T-cell (primary cell): ENCODE data around the gene UNC5A. TPM values are rescaled to one million over a fixed set of nuclear protein-coding genes. Genes with fewer than 3 reads are reported as not detected.

Source experiments
- ATAC-seq, 4 experiments: fragments of 200-7000 bp in 3 of 4; fragments of 150-1000 bp in 1 of 4; cut with Tn5 transposase; replicated peaks in 1 of 4; 1 replicate in 3 of 4; 2 replicates in 1 of 4; pipeline ENCODE4 v1.10.0; 2021; ENCODE audit warnings: moderate library complexity in 3 of 4, mild to moderate bottlenecking in 2 of 4, moderate number of reproducible peaks in 1 of 4
- CTCF ChIA-PET, 2 donors: fragments of 300-600 bp; sonication (Branson Sonifier 250); formaldehyde crosslinking; loops; one replicate each; lab custom pipeline; 2022; ENCODE audit warnings: antibody characterized with exemption in 2 of 2; lab: Charles Lee
- POLR2A ChIA-PET, 2 donors: fragments of 300-600 bp; sonication (Branson Sonifier 250); formaldehyde crosslinking; loops; one replicate each; lab custom pipeline; 2022; ENCODE audit warnings: antibody characterized with exemption in 2 of 2; lab: Charles Lee
- DNase-seq, 35 experiments: peaks; one replicate each; pipeline versions ENCODE4 v3.0.0 to v3.0.0-alpha.2; 2013 to 2023
- H3K27ac ChIP-seq: one replicate; pipeline ENCODE4 v1.5.1; 2013; ENCODE audit warnings: low read length
- H3K27me3 ChIP-seq, 2 experiments: replicated peaks in 1 of 2; 1 replicate in 1 of 2; 2 replicates in 1 of 2; pipeline versions ENCODE4 v1.6.1 to v1.7.0; 2013; ENCODE audit warnings: low read length in 1 of 2, mixed read lengths in 1 of 2; ENCODE audit not compliant: control insufficient read depth in 2 of 2, insufficient read depth in 2 of 2; ENCODE audit errors: extremely low read depth in 1 of 2
- H3K36me3 ChIP-seq, 2 donors: 1 replicate in 1 of 2; 2 replicates in 1 of 2; pipeline versions ENCODE4 v1.6.1 to v1.7.0; 2013; ENCODE audit warnings: low read length in 1 of 2; ENCODE audit not compliant: control insufficient read depth in 2 of 2, insufficient read depth in 1 of 2; ENCODE audit errors: extremely low read depth in 1 of 2
- H3K4me1 ChIP-seq, 2 experiments: 1 replicate in 1 of 2; 2 replicates in 1 of 2; pipeline versions ENCODE4 v1.6.1 to v1.7.0; 2013; ENCODE audit warnings: low read length in 2 of 2, mixed read lengths in 1 of 2; ENCODE audit not compliant: insufficient read depth in 2 of 2, control insufficient read depth in 1 of 2; ENCODE audit errors: extremely low read depth in 1 of 2
- H3K4me3 ChIP-seq, 2 donors: 1 replicate in 1 of 2; 2 replicates in 1 of 2; pipeline versions ENCODE4 v1.5.1 to v1.7.0; 2013; ENCODE audit warnings: mild to moderate bottlenecking in 2 of 2, low read length in 1 of 2, moderate library complexity in 1 of 2; ENCODE audit not compliant: control insufficient read depth in 1 of 2; ENCODE audit errors: extremely low read depth in 1 of 2
- H3K9me3 ChIP-seq: 2 replicates; pipeline ENCODE4 v1.7.0; 2013
- H3K27ac Mint-ChIP-seq, 2 donors: one replicate each; pipeline ENCODE4 v1.8.0; 2020 to 2021; ENCODE audit warnings: mild to moderate bottlenecking in 2 of 2, mixed read lengths in 2 of 2
- H3K27me3 Mint-ChIP-seq, 2 donors: one replicate each; pipeline ENCODE4 v1.8.0; 2021 to 2022; ENCODE audit warnings: mixed read lengths in 2 of 2
- H3K36me3 Mint-ChIP-seq: one replicate; pipeline ENCODE4 v1.8.0; 2021; ENCODE audit warnings: mixed read lengths
- H3K4me1 Mint-ChIP-seq, 3 donors: one replicate each; pipeline ENCODE4 v1.8.0; 2020 to 2022; ENCODE audit warnings: mixed read lengths in 3 of 3, mild to moderate bottlenecking in 1 of 3
- H3K4me3 Mint-ChIP-seq, 3 donors: one replicate each; pipeline ENCODE4 v1.8.0; 2020 to 2022; ENCODE audit warnings: mild to moderate bottlenecking in 3 of 3, mixed read lengths in 3 of 3, moderate library complexity in 3 of 3
- H3K9me3 Mint-ChIP-seq, 3 donors: one replicate each; pipeline ENCODE4 v1.8.0; 2020 to 2022; ENCODE audit warnings: mixed read lengths in 3 of 3
- WGBS: methylation state at CpG from one replicate; pipeline ENCODE4 v1.1.5; 2013; ENCODE audit warnings: missing lambda C conversion rate; ENCODE audit not compliant: insufficient coverage; 5-methylcytosine and 5-hydroxymethylcytosine counted together
- total RNA-seq, 35 experiments: library from RNA in 6 of 35; stranded (reverse) in 6 of 35; fragments of 120-200 nt in 1 of 35; gene quantifications; one replicate each; pipeline versions ENCODE4 v1.2.1 to v1.2.4 and lab custom pipeline; 2013 to 2026

The UNC5A gene
- total RNA-seq, 5 donors from 2014 or later (not counting 1 experiment from before 2014, with no cell fraction given) = not detected

DNA sequence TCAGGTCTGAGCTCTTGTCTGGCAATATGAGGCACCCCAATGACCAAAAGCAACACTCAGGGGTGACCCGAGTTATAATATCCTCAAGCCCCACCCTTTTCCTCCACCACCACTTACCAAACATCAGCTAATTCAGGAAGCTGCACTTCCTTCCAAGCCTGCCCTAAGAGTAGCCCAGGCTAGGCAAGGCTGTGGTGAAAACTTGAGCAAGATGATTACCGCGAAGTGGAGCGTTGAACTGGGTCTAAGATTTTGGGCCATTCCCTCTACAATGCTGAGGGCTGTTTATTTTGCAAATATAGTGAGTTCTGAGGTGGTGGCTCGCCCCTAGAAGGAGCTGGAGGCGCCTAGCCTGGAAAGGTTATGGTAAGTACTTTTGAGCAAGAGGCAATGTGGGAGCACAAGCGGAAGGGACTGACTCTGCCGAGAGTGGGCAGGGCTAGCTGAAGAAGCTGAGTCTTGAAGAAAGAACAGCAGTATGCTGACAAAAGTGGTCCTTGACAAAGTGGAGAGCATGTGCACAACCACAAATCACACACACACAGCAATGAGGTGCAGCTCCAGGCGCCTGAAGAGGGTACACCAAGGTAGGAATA lies 89.0 kb downstream of the UNC5A start, which contains the start of gene HK3:
HK3 (minus strand) TSS at position 51 of the 596 bp plus-strand sequence. CDS start 3,187 bp downstream, outside the sequence.
- Histone ChIP-seq H3K36me3 (peaks cover 8 to 20% of the 10 kb centered on the region in 2 donors), H3K4me3 (no peak within 1 kb of the TSS), H3K9me3 (no peaks in the 10 kb centered on the region), H3K27ac (no peak within 1 kb of the TSS), H3K27me3 (peaks cover 0 to 3% of the 10 kb centered on the region in 2 experiments), H3K4me1 (peaks cover 5 to 9% of the 10 kb centered on the region in 2 experiments)
- Mint-ChIP-seq H3K4me1 (peaks cover 10 to 13% (median 12%) of the 10 kb centered on the region in 3 donors), H3K4me3 (no peak within 1 kb of the TSS), H3K36me3 (peaks cover 15% of the 10 kb centered on the region), H3K27me3 (no peaks in the 10 kb centered on the region), H3K9me3 (no peaks in the 10 kb centered on the region), H3K27ac (peak within 1 kb of the TSS in 1 of 2 donors; percentile 2)
- DNase-seq (peak in 1 of 35 experiments; percentile 17), ATAC-seq (peak in 2 of 4 experiments; percentile 16 to 31)
- ChIA-PET POLR2A (interaction anchor here in 1 of 2 donors (1.0 kb wide), 1 partner anchor 1514 kb away, joined by 3 read pairs; no protein-coding TSS in a partner anchor), CTCF (no interaction called here)
- 28% methylated on average over 7 of the region's 9 CpGs for WGBS

DNA sequence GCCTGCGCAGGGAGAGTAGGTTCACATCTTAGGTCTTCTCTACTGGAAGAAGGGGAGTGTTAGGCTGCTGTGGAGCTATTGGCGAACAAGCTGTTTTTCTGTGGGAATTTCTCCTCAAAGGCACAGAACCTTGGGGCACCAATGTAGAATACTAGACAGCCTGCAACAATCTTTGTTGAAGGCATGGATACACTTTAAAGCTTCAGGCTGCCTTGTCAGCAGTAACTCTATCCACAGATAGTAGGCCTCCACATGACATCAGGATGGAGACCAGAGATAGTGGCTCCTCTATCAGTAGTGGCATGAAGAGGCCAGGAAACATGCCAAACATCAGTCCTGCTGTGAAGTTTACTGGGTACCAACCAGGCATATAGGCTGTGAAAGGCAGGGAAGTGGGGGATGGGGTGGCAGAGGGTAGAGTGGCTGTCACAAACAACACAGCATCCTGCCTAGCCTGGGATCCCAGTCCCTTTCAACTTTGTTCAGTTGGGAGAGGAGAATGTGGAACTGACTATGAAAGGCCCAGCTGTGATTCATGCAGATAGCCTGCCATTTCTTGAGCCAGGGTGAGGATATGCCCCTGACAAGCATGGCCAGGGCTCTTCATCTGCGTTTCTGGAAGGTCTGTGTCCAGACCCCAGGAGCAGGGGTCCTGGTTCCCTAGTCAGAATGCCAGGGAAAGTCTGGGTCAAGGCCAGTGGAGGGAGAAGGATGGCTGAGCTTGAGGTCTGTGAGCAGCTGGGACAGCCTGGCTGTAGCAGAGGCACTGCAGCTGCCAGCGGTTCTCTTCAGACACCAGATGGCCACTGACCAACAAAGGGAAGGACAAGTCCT lies 89.8 kb downstream of the UNC5A start:
- H3K27me3 Mint-ChIP-seq = no peaks in the 10 kb centered on the region
- ATAC-seq (peak in 1 of 4 experiments; percentile 29), DNase-seq (no peak)
- Histone ChIP-seq H3K4me1 (peaks cover 5 to 9% of the 10 kb centered on the region in 2 experiments), H3K9me3 (no peaks in the 10 kb centered on the region), H3K27ac (no peak overlapping the region), H3K4me3 (no peak overlapping the region), H3K36me3 (peaks cover 8 to 27% of the 10 kb centered on the region in 2 donors), H3K27me3 (peaks cover 0 to 3% of the 10 kb centered on the region in 2 experiments)
- CTCF ChIA-PET = no interaction called here
- H3K4me1 Mint-ChIP-seq = peaks cover 10 to 13% (median 12%) of the 10 kb centered on the region in 3 donors
- peaks cover 21% of the 10 kb centered on the region for H3K36me3 Mint-ChIP-seq
- H3K27ac Mint-ChIP-seq = no peak overlapping the region
- POLR2A ChIA-PET = interaction anchor here in 1 of 2 donors (1.0 kb wide), 1 partner anchor 1513 kb away, joined by 3 read pairs; no protein-coding TSS in a partner anchor
- no peaks in the 10 kb centered on the region for H3K9me3 Mint-ChIP-seq
- 100% methylated on average over 3 of the region's 4 CpGs for WGBS
- H3K4me3 Mint-ChIP-seq = no peak overlapping the region

DNA sequence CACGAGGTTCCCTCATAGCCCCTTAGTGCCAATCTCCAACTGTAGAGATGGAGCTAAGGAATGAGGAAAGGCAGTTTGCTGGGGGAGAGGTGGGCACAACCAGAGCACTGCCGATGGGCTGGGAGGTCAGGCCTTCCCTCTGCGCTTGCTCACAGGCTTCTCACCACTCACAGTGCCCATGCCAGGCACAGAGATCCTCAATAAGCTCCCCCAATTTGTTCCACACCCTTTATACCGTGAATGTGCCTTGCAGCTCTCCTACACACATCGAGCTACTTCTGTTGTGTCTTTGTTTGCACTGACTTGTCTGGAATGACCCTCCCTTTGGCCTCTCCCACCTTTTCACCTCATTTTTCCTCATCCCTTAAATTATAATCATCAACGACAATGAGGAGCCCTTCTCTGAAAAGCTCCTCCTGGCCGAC lies 90.4 kb downstream of the UNC5A start:
- peaks cover 27% of the 10 kb centered on the region for H3K36me3 Mint-ChIP-seq
- peaks cover 10 to 13% (median 12%) of the 10 kb centered on the region in 3 donors for H3K4me1 Mint-ChIP-seq
- DNase-seq = no peak
- Histone ChIP-seq H3K27ac (no peak overlapping the region), H3K27me3 (peaks cover 0 to 3% of the 10 kb centered on the region in 2 experiments), H3K9me3 (no peaks in the 10 kb centered on the region), H3K4me3 (no peak overlapping the region), H3K36me3 (peaks cover 8 to 34% of the 10 kb centered on the region in 2 donors), H3K4me1 (peaks cover 5 to 9% of the 10 kb centered on the region in 2 experiments)
- H3K27me3 Mint-ChIP-seq = no peaks in the 10 kb centered on the region
- no peak overlapping the region for H3K4me3 Mint-ChIP-seq
- H3K27ac Mint-ChIP-seq = no peak overlapping the region
- H3K9me3 Mint-ChIP-seq = no peaks in the 10 kb centered on the region
- ATAC-seq = no peak
- POLR2A ChIA-PET = no interaction called here
- 94% methylated on average over 2 of the region's 7 CpGs for WGBS
- CTCF ChIA-PET = no interaction called here

DNA sequence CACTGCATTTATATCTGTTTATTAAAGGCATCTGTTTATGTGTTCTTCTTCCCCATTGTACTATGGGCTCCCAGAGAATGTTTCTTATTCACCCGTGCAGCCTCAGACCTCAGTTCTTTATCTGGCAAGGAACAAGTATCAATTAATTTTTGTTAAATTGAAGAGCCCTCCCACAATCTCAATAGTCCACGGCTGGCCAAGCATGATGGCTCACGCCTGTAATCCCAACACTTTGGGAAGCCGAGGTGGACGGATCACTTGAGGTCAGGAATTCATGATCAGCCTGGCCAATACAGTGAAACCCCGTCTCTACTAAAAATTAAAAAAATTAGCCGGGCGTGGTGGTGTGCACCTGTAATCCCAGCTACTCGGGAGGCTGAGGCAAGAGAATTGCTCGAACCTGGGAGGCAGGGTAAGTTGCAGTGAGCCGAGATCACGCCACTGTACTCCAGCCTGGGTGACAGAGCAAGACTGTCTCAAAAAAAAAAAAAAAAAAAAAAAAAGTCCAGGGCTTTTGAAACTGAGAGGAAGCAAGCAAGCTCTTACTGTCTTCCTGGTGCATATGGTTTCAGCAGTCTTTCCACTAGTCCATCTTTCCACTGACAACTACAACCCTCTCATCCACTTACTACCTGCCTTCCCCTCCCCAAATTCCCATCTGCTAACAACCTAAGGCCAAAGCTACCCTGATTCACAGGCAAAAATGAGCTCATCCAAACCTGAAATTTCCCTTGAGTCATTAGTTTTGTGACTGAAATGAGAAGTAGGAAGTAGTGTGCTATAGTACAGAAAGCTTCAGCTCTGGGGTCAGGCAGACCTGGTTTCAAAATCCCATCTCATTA lies 91.1 kb downstream of the UNC5A start:
- Mint-ChIP-seq H3K27me3 (no peaks in the 10 kb centered on the region), H3K36me3 (peaks cover 34% of the 10 kb centered on the region), H3K4me3 (no peak overlapping the region), H3K9me3 (no peaks in the 10 kb centered on the region), H3K4me1 (peaks cover 10 to 13% (median 12%) of the 10 kb centered on the region in 3 donors), H3K27ac (peak overlapping the region; percentile 50 to 82)
- WGBS = 96% methylated on average over 9 of the region's 12 CpGs
- no peak for ATAC-seq
- no peak for DNase-seq
- H3K27ac ChIP-seq = no peak overlapping the region
- H3K4me1 ChIP-seq = peaks cover 2 to 9% of the 10 kb centered on the region in 2 experiments
- ChIA-PET CTCF (no interaction called here), POLR2A (interaction anchor here in 1 of 2 donors (0.5 kb wide), 1 partner anchor 319 kb away, joined by 8 read pairs; no protein-coding TSS in a partner anchor)
- peaks cover 11 to 41% of the 10 kb centered on the region in 2 donors for H3K36me3 ChIP-seq
- no peak overlapping the region for H3K4me3 ChIP-seq
- peaks cover 0 to 3% of the 10 kb centered on the region in 2 experiments for H3K27me3 ChIP-seq
- H3K9me3 ChIP-seq = no peaks in the 10 kb centered on the region

DNA sequence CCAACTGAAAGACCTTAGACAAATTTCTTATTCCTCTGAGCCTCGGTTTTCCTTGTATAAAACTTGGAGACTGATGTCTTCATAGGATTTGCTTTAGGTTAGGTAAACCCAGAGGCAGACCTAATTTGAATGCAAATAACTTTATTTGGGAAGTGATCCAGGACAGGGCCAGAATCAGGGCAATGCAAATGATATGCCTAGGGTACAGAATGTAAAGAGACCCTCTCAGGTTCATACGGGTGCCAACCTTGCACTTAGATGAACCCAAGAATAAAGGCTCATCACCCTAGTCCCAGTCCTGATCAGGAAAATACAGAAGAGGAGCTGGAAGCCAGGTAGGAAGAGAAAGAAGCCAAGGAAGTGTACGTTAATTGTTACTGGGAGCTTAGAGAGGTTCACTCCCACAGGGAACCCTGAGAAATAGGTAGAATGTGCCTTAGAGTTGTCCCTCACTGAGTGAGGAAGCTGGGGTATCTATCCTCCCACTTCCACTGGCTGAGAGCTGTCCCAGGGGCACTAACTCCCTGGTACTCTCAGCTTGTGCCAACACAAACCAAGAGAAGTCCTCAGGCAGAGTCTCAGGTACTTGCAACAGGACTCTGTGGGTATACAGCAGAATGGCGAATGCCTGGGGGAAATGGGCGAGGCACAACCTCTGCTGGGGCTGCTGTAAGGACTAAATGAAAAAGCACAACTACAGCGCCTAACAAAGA lies 91.9 kb downstream of the UNC5A start:
- peaks cover 40% of the 10 kb centered on the region for H3K36me3 Mint-ChIP-seq
- WGBS = 100% methylated on average over 1 of the region's 6 CpGs
- no peaks in the 10 kb centered on the region for H3K9me3 Mint-ChIP-seq
- Histone ChIP-seq H3K36me3 (peaks cover 12 to 48% of the 10 kb centered on the region in 2 donors), H3K27ac (no peak overlapping the region), H3K4me3 (no peak overlapping the region), H3K4me1 (peaks cover 2 to 9% of the 10 kb centered on the region in 2 experiments), H3K27me3 (peaks cover 0 to 3% of the 10 kb centered on the region in 2 experiments), H3K9me3 (no peaks in the 10 kb centered on the region)
- ChIA-PET CTCF (interaction anchor here in 1 of 2 donors (0.5 kb wide), 1 partner anchor 31 kb away, joined by 4 read pairs; no protein-coding TSS in a partner anchor), POLR2A (interaction anchor here in 1 of 2 donors (0.5 kb wide), 1 partner anchor 318 kb away, joined by 8 read pairs; no protein-coding TSS in a partner anchor)
- H3K27ac Mint-ChIP-seq = peak overlapping the region in 1 of 2 donors; percentile 82
- DNase-seq (no peak), ATAC-seq (no peak)
- H3K4me3 Mint-ChIP-seq = no peak overlapping the region
- H3K27me3 Mint-ChIP-seq = no peaks in the 10 kb centered on the region
- H3K4me1 Mint-ChIP-seq = peaks cover 10 to 13% (median 12%) of the 10 kb centered on the region in 3 donors
